HepG2 (cell line): Measurements from ENCODE around the gene C11orf71. TPM values are rescaled to one million over a fixed set of nuclear protein-coding genes. Genes with fewer than 3 reads are reported as not detected.

Experiments
- CC2D1A ChIP-seq: sonication (generic); formaldehyde crosslinking; IDR thresholded peaks from 2 replicates; pipeline ENCODE4 v1.8.1; 2023; ENCODE audit warnings: mild to moderate bottlenecking, missing genetic modification reagents
- DNMT1 ChIP-seq: sonication (generic); formaldehyde crosslinking; IDR thresholded peaks from 2 replicates; pipeline ENCODE4 v1.5.1; 2020; ENCODE audit warnings: mild to moderate bottlenecking, missing genetic modification reagents
- EEA1 ChIP-seq: sonication (generic); formaldehyde crosslinking; IDR thresholded peaks from 2 replicates; pipeline ENCODE4 v1.5.1; 2020; ENCODE audit warnings: mild to moderate bottlenecking, missing genetic modification reagents, borderline replicate concordance
- HINFP ChIP-seq: sonication (generic); formaldehyde crosslinking; IDR thresholded peaks from 2 replicates; pipeline ENCODE4 v1.4.0; 2020; ENCODE audit warnings: low read depth, mild to moderate bottlenecking, missing genetic modification reagents
- KAT2B ChIP-seq: fragments of 150-350 bp; IDR thresholded peaks from 2 replicates; pipeline ENCODE4 v1.6.1; 2014; ENCODE audit warnings: low read depth, low read length, borderline replicate concordance
- MAF1 ChIP-seq: sonication (generic); formaldehyde crosslinking; IDR thresholded peaks from 2 replicates; pipeline ENCODE4 v1.5.0; 2020; ENCODE audit warnings: missing genetic modification reagents, borderline replicate concordance
- MYNN ChIP-seq: sonication (generic); formaldehyde crosslinking; IDR thresholded peaks from 2 replicates; pipeline ENCODE4 v1.4.0; 2020; ENCODE audit warnings: mild to moderate bottlenecking, low read depth, missing genetic modification reagents
- NKX3-1 ChIP-seq: sonication (generic); formaldehyde crosslinking; IDR thresholded peaks from 2 replicates; pipeline ENCODE4 v1.5.0; 2020; ENCODE audit warnings: missing genetic modification reagents
- SMAD9 ChIP-seq: sonication (generic); formaldehyde crosslinking; IDR thresholded peaks from 2 replicates; pipeline ENCODE4 v1.5.1; 2020; ENCODE audit warnings: mild to moderate bottlenecking, missing genetic modification reagents
- SNAPC2 ChIP-seq: sonication (generic); formaldehyde crosslinking; IDR thresholded peaks from 2 replicates; pipeline ENCODE4 v1.8.1; 2022; ENCODE audit warnings: mild to moderate bottlenecking, missing genetic modification reagents
- SNAPC5 ChIP-seq: sonication (generic); formaldehyde crosslinking; IDR thresholded peaks from 2 replicates; pipeline ENCODE4 v1.8.1; 2023; ENCODE audit warnings: mild to moderate bottlenecking, missing genetic modification reagents, borderline replicate concordance
- SPEN ChIP-seq: sonication (generic); formaldehyde crosslinking; IDR thresholded peaks from 2 replicates; pipeline ENCODE4 v1.5.1; 2020; ENCODE audit warnings: low read depth, mild to moderate bottlenecking, missing genetic modification reagents
- STAT5B ChIP-seq: sonication (generic); formaldehyde crosslinking; IDR thresholded peaks from 2 replicates; pipeline ENCODE4 v1.4.0; 2020; ENCODE audit warnings: missing genetic modification reagents
- TRIM24 ChIP-seq: sonication (generic); formaldehyde crosslinking; IDR thresholded peaks from 2 replicates; pipeline ENCODE4 v1.8.0; 2022; ENCODE audit warnings: mild to moderate bottlenecking, missing genetic modification reagents
- U2AF2 ChIP-seq: fragments of 200-400 bp; formaldehyde crosslinking; IDR thresholded peaks from 2 replicates; pipeline ENCODE4 v1.6.1; 2017; ENCODE audit warnings: low read depth, mild to moderate bottlenecking, low read length
- XRCC5 ChIP-seq: fragments of 200-400 bp; formaldehyde crosslinking; optimal IDR thresholded peaks from 2 replicates; pipeline ENCODE3; 2017; ENCODE audit warnings: mild to moderate bottlenecking, low read length
- ZNF251 ChIP-seq: sonication (generic); formaldehyde crosslinking; IDR thresholded peaks from 2 replicates; pipeline ENCODE4 v1.9.0; 2021; ENCODE audit warnings: mild to moderate bottlenecking, missing genetic modification reagents
- ZNF292 ChIP-seq: sonication (generic); formaldehyde crosslinking; IDR thresholded peaks from 2 replicates; pipeline ENCODE4 v1.8.1; 2022; ENCODE audit warnings: mild to moderate bottlenecking, low read depth, missing genetic modification reagents, borderline replicate concordance
- ZNF335 ChIP-seq: sonication (generic); formaldehyde crosslinking; IDR thresholded peaks from 2 replicates; pipeline ENCODE4 v1.4.0; 2020; ENCODE audit warnings: missing genetic modification reagents
- ZNF350 ChIP-seq: sonication (generic); formaldehyde crosslinking; IDR thresholded peaks from 2 replicates; pipeline ENCODE4 v1.4.0; 2020; ENCODE audit warnings: mild to moderate bottlenecking, low read depth, missing genetic modification reagents, borderline replicate concordance
- ZNF383 ChIP-seq: sonication (generic); formaldehyde crosslinking; IDR thresholded peaks from 2 replicates; pipeline ENCODE4 v1.4.0; 2020; ENCODE audit warnings: missing genetic modification reagents, mild to moderate bottlenecking, borderline replicate concordance
- ZNF660 ChIP-seq: sonication (generic); formaldehyde crosslinking; IDR thresholded peaks from 2 replicates; pipeline ENCODE4 v1.5.1; 2020; ENCODE audit warnings: mild to moderate bottlenecking, low read depth, missing genetic modification reagents, borderline replicate concordance
- ZNF781 ChIP-seq: sonication (generic); formaldehyde crosslinking; IDR thresholded peaks from 2 replicates; pipeline ENCODE4 v1.5.1; 2020; ENCODE audit warnings: borderline replicate concordance, mild to moderate bottlenecking, missing genetic modification reagents; ENCODE audit errors: not compliant biosample characterization
- ZSCAN31 ChIP-seq: sonication (generic); formaldehyde crosslinking; IDR thresholded peaks from 2 replicates; pipeline ENCODE4 v1.5.0; 2020; ENCODE audit warnings: low read depth, mild to moderate bottlenecking, missing genetic modification reagents
- polyA plus RNA-seq, 8 experiments: library from polyadenylated mRNA; depleted of rRNA in 3 of 8; stranded (reverse) in 7 of 8; unstranded in 1 of 8; fragments of >200 nt; fragmentation: Illumina TruSeq in 4 of 8; extraction: Trizol in 4 of 8; gene quantifications; 2 replicates each; pipeline versions ENCODE4 v1.2.1 to v1.2.3, GENCODE V29; 2011 to 2016; ENCODE audit warnings: low read depth in 4 of 8, missing spikeins in 1 of 8, mixed read lengths in 1 of 8; ENCODE audit not compliant: insufficient read depth in 1 of 8
- total RNA-seq, 5 experiments: library from RNA; depleted of rRNA; stranded (reverse); fragments of >200 nt; fragmentation: Illumina TruSeq; extraction: Trizol; gene quantifications; 2 replicates each; pipeline ENCODE4 v1.2.3, GENCODE V29; 2016; ENCODE audit warnings: low read depth in 1 of 5
- TF ChIP-seq, protein P1 (sequence below): sonication (generic); formaldehyde crosslinking; IDR thresholded peaks from 2 replicates; pipeline ENCODE4 v1.4.0; 2020; ENCODE audit warnings: mild to moderate bottlenecking, missing genetic modification reagents
- TF ChIP-seq, protein P2 (sequence below): sonication (generic); formaldehyde crosslinking; IDR thresholded peaks from 2 replicates; pipeline ENCODE4 v1.8.0; 2022; ENCODE audit warnings: mild to moderate bottlenecking, missing genetic modification reagents, moderate library complexity
- TF ChIP-seq, protein P3 (sequence below): sonication (generic); formaldehyde crosslinking; conservative IDR thresholded peaks from 2 replicates; pipeline ENCODE4 v1.4.0; 2020; ENCODE audit warnings: missing genetic modification reagents

Gene C11orf71
- total and polyA plus RNA-seq, 2 of the 13 experiments (the other 11 are each of a cell fraction or from before 2014, with no cell fraction given), result 7.1 to 7.8 TPM

DNA sequence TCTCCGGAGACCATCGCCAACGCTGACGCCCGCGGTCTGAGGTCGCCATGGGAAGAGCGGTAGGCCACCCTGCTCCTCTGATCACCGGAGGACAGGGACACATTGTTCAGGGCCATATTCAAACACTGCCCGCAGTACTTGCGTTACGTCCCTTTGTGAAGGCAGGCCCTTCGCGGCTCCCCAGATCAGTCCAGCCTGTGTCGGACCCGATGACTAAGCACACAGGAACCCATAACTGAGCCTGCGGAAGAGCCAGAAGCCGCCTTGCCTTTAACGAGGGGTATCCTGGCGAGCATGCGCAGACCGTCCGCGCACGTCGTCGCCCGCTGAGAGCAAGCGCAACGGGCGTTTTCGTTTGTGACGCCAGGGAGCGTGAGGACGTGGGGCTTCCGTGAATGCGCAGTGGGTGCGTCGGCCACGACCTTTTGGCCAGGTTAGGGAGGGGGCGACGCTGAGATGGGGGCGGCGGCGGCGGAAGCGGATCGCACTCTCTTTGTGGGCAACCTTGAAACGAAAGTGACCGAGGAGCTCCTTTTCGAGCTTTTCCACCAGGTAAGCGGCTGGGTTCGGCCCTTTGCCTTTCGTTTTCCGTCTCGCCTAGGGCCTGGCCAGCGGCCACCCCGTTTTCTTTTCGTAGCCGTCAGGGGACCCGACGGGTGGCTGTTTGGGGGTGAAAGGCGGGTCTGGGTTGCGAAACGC, at the start of gene C11orf71, which contains the start of gene RBM7 (continued):
- peak; percentile 89; the same call in 1 of the 2 replicates for TF ChIP-seq ZNF350
- no peak for TF ChIP-seq TRIM24 (CRISPR knock-in tag)
- TF ChIP-seq, protein P1, sequence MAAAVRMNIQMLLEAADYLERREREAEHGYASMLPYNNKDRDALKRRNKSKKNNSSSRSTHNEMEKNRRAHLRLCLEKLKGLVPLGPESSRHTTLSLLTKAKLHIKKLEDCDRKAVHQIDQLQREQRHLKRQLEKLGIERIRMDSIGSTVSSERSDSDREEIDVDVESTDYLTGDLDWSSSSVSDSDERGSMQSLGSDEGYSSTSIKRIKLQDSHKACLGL (CRISPR knock-in tag), result peak; percentile 80
- no peak for TF ChIP-seq KAT2B
- TF ChIP-seq, protein P2, sequence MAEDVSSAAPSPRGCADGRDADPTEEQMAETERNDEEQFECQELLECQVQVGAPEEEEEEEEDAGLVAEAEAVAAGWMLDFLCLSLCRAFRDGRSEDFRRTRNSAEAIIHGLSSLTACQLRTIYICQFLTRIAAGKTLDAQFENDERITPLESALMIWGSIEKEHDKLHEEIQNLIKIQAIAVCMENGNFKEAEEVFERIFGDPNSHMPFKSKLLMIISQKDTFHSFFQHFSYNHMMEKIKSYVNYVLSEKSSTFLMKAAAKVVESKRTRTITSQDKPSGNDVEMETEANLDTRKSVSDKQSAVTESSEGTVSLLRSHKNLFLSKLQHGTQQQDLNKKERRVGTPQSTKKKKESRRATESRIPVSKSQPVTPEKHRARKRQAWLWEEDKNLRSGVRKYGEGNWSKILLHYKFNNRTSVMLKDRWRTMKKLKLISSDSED (CRISPR knock-in tag), result no peak
- TF ChIP-seq SMAD9 (CRISPR knock-in tag), result peak; percentile 59; the same call in 1 of the 2 replicates
- TF ChIP-seq NKX3-1 (CRISPR knock-in tag), result 0 out of 2 replicates have a peak, but pooled peaks have one; percentile 68
- peak; percentile 19; the same call in 1 of the 2 replicates for TF ChIP-seq ZNF335 (CRISPR knock-in tag)
- TF ChIP-seq ZNF660, result no peak; the same call in 1 of the 2 replicates
- no peak for TF ChIP-seq MYNN (CRISPR knock-in tag)
- peak; percentile 78 for TF ChIP-seq XRCC5
- no peak for TF ChIP-seq DNMT1 (CRISPR knock-in tag)
- peak; percentile 81 for TF ChIP-seq ZSCAN31
- peak; percentile 92 for TF ChIP-seq SPEN (CRISPR knock-in tag)
- peak; percentile 82 for TF ChIP-seq ZNF781
- no peak for TF ChIP-seq CC2D1A (CRISPR knock-in tag)
- peak; percentile 52; the same call in 1 of the 2 replicates for TF ChIP-seq ZNF292
- 0 out of 2 replicates have a peak, but pooled peaks have one; percentile 46 for TF ChIP-seq SNAPC2 (CRISPR knock-in tag)
- no peak for TF ChIP-seq EEA1 (CRISPR knock-in tag)
- no peak for TF ChIP-seq STAT5B
- TF ChIP-seq, protein P3, sequence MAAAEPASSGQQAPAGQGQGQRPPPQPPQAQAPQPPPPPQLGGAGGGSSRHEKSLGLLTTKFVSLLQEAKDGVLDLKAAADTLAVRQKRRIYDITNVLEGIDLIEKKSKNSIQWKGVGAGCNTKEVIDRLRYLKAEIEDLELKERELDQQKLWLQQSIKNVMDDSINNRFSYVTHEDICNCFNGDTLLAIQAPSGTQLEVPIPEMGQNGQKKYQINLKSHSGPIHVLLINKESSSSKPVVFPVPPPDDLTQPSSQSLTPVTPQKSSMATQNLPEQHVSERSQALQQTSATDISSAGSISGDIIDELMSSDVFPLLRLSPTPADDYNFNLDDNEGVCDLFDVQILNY (CRISPR knock-in tag), result no peak
- peak; percentile 75; the same call in 1 of the 2 replicates for TF ChIP-seq ZNF383
- TF ChIP-seq HINFP (CRISPR knock-in tag), result no peak; the same call in 1 of the 2 replicates
- no peak for TF ChIP-seq U2AF2
- TF ChIP-seq ZNF251 (CRISPR knock-in tag), result no peak
- no peak for TF ChIP-seq SNAPC5 (CRISPR knock-in tag)
- peak; percentile 87 for TF ChIP-seq MAF1 (CRISPR knock-in tag)
